Spleen (tissue), 11 donors: ENCODE data around the gene THBS2. TPM values are rescaled to one million over a fixed set of nuclear protein-coding genes. Genes with fewer than 3 reads are reported as not detected.

Experiments used
- DNase-seq: peaks from one replicate; pipeline ENCODE4 v3.0.0-alpha.2; 2020
- H3K27ac ChIP-seq, 8 donors: fragments of 200-600 bp; sonication (generic) in 7 of 8; 1 replicate in 4 of 8; 2 replicates in 4 of 8; pipeline versions ENCODE4 v1.5.0 to v1.8.0; 2016 to 2021; ENCODE audit warnings: inconsistent platforms in 4 of 8, mild to moderate bottlenecking in 4 of 8, moderate library complexity in 1 of 8
- H3K27me3 ChIP-seq, 7 donors: fragments of 200-600 bp; sonication (generic) in 6 of 7; replicated peaks in 1 of 7; 1 replicate in 4 of 7; 2 replicates in 3 of 7; pipeline versions ENCODE4 v1.5.0 to v1.8.0; 2016 to 2021; ENCODE audit warnings: inconsistent platforms in 3 of 7, mild to moderate bottlenecking in 1 of 7
- H3K36me3 ChIP-seq, 6 donors: fragments of 200-600 bp; sonication (generic) in 5 of 6; 1 replicate in 4 of 6; 2 replicates in 2 of 6; pipeline versions ENCODE4 v1.5.0 to v1.8.0; 2016 to 2021; ENCODE audit warnings: inconsistent platforms in 2 of 6
- H3K4me1 ChIP-seq, 6 donors: fragments of 200-600 bp; sonication (generic) in 5 of 6; 1 replicate in 3 of 6; 2 replicates in 3 of 6; pipeline versions ENCODE4 v1.5.0 to v1.8.0; 2016 to 2021; ENCODE audit warnings: inconsistent platforms in 3 of 6
- H3K4me3 ChIP-seq, 8 donors: fragments of 200-600 bp; sonication (generic) in 7 of 8; 1 replicate in 4 of 8; 2 replicates in 4 of 8; pipeline versions ENCODE4 v1.5.0 to v1.8.0; 2016 to 2021; ENCODE audit warnings: inconsistent platforms in 4 of 8, mild to moderate bottlenecking in 4 of 8, moderate library complexity in 2 of 8
- H3K9me3 ChIP-seq, 8 donors: fragments of 200-600 bp; sonication (generic) in 7 of 8; 1 replicate in 4 of 8; 2 replicates in 4 of 8; pipeline versions ENCODE4 v1.5.0 to v1.8.0; 2016 to 2021; ENCODE audit warnings: inconsistent platforms in 4 of 8
- CTCF ChIP-seq, 11 experiments: fragments of 200-600 bp in 7 of 11; fragments of 450-650 bp in 4 of 11; sonication (generic) in 4 of 11; IDR thresholded peaks in 8 of 11; conservative IDR thresholded peaks in 3 of 11; 1 replicate in 7 of 11; 2 replicates in 4 of 11; pipeline versions ENCODE4 v1.4.0 to v1.8.0; 2016 to 2021; ENCODE audit warnings: antibody characterized with exemption in 11 of 11, inconsistent platforms in 4 of 11, mild to moderate bottlenecking in 1 of 11
- POLR2A ChIP-seq, 3 donors: fragments of 450-650 bp; IDR thresholded peaks; one replicate each; pipeline ENCODE4 v1.5.1; 2017; ENCODE audit warnings: antibody characterized with exemption in 3 of 3, mild to moderate bottlenecking in 1 of 3
- POLR2AphosphoS5 ChIP-seq, 3 donors: sonication (generic); formaldehyde crosslinking; IDR thresholded peaks; one replicate each; pipeline ENCODE4 v1.5.1; 2017; ENCODE audit warnings: antibody characterized with exemption in 3 of 3
- WGBS, 5 donors: extraction: QIAGEN DNeasy Blood & Tissue Kit in 3 of 5; methylation state at CpG; one replicate each; pipeline versions ENCODE4 v1.1.5 to v1.1.7; 2013 to 2018; 5-methylcytosine and 5-hydroxymethylcytosine counted together
- intact Hi-C: fragments of 100-400 bp; cut with DNase I; formaldehyde crosslinking; loops from one replicate; pipeline ENCODE4 v1.15.0; 2023; ENCODE audit warnings: low total_unique reads
- polyA plus RNA-seq, 3 donors: library from polyadenylated mRNA; stranded (reverse); fragments of 200-250 nt; gene quantifications; one replicate each; pipeline ENCODE4 v1.2.1, GENCODE V29; 2013
- total RNA-seq, 7 donors: library from RNA; depleted of rRNA in 3 of 7; stranded (reverse); fragments of >200 nt in 3 of 7; fragmentation: NEBNext Ultra II Directional in 4 of 7; extraction: Animal tissue kit (Norgen Biotek cat#: 25700) in 4 of 7; gene quantifications; one replicate each; pipeline versions ENCODE4 v1.1.0 to v1.2.1, GENCODE V29; 2016 to 2021
- donor health status: healthy with polysubstance abuse.
- donor health status: DM: no; HTN: no; CAD: no; lungs with moderate emphysema.
- donor health status: DM: no; HTN: no; CAD: no.
- donor health status: Bipolar disorder and iron deficiency.
- donor health status: healthy.
- donor health status: DM: no; HTN: no; CAD: no.
- donor health status: DM: yes; HTN: yes; CAD: no.

Gene THBS2
- total and polyA plus RNA-seq, 10 donors, result 1.2 to 24.9 (median 5.7) TPM

DNA sequence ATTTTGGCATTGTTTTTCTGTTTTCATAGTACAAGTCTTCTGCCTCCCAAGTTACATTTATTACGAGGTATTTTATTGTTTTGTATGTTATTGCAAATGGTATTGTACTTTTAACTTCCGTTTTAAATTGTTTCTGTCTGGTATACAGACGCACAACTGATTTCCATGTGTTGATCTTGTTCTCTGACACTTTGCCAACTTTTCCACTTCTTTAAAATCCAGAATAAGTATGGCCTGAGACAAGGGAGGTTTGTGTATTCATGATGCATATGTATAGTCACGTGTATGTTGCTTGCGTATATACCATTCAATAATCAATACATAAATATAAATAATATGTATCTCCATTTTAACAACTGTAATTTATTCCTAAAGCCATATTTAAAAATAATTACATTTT, 41.2 kb downstream of the THBS2 start:
- H3K27ac ChIP-seq, result peak overlapping the region; percentile 79 to 88 (median 86)
- peaks cover 2 to 12% (median 9%) of the 10 kb centered on the region in 8 donors for H3K9me3 ChIP-seq
- H3K4me3 ChIP-seq, result peak overlapping the region in 7 of 8 donors; percentile 3 to 62 (median 30)
- H3K36me3 ChIP-seq, result no peaks in the 10 kb centered on the region
- H3K4me1 ChIP-seq, result peaks cover 0 to 32% (median 23%) of the 10 kb centered on the region in 6 donors
- TF ChIP-seq POLR2A (IDR thresholded peaks at IDR 0.05) (no peak), CTCF (IDR thresholded peaks at IDR 0.05 in 8 of 11, conservative IDR thresholded peaks at IDR 0.05 in 3 of 11) (no peak), POLR2AphosphoS5 (IDR thresholded peaks at IDR 0.05) (no peak)
- DNase-seq, result no peak
- intact Hi-C loops, result no loop called here
- H3K27me3 ChIP-seq, result no peaks in the 10 kb centered on the region
- 82 to 90% (median 86%) methylated on average over 5 of the region's 5 CpGs for WGBS, 5 donors

DNA sequence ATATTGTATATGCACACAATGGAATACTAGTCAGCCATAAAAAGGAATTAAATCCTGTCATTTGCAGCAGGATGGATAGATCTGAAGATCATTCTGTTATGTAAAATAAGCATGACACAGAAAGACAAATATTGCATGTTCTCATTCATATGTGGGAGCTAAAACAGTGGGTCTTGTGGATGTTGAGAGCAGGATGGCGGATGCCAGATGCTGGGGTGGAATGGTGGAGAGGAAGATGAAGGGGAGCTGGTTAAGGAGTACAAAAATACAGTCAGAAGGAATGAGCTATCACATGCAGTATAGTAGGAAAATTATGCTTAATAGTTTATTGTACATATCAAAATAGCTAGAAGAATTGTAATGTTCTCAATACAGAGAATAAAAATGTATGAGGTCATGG, 41.8 kb downstream of the THBS2 start:
- intact Hi-C loops, result no loop called here
- Histone ChIP-seq H3K4me1 (peaks cover 0 to 32% (median 23%) of the 10 kb centered on the region in 6 donors), H3K27me3 (no peaks in the 10 kb centered on the region), H3K9me3 (peaks cover 8 to 18% (median 14%) of the 10 kb centered on the region in 8 donors), H3K36me3 (no peaks in the 10 kb centered on the region), H3K27ac (no peak overlapping the region), H3K4me3 (no peak overlapping the region)
- no peak for DNase-seq
- TF ChIP-seq POLR2A (IDR thresholded peaks at IDR 0.05) (no peak), POLR2AphosphoS5 (IDR thresholded peaks at IDR 0.05) (no peak), CTCF (IDR thresholded peaks at IDR 0.05 in 8 of 11, conservative IDR thresholded peaks at IDR 0.05 in 3 of 11) (no peak)
- 46 to 100% (median 96%) methylated on average over 1 of the region's 1 CpG for WGBS, 5 donors

GRCh38 chr6:169210611-169211010, 43.0 kb downstream of the THBS2 start:
- intact Hi-C loops, result no loop called here
- no peaks in the 10 kb centered on the region for H3K36me3 ChIP-seq
- H3K9me3 ChIP-seq, result peaks cover 8 to 28% (median 21%) of the 10 kb centered on the region in 8 donors
- H3K4me3 ChIP-seq, result no peak overlapping the region
- no peak for TF ChIP-seq POLR2AphosphoS5 (IDR thresholded peaks at IDR 0.05)
- no peak for TF ChIP-seq POLR2A (IDR thresholded peaks at IDR 0.05)
- no peak for TF ChIP-seq CTCF (IDR thresholded peaks at IDR 0.05 in 8 of 11, conservative IDR thresholded peaks at IDR 0.05 in 3 of 11)
- H3K27me3 ChIP-seq, result no peaks in the 10 kb centered on the region
- no peak overlapping the region for H3K27ac ChIP-seq
- 91 to 98% (median 95%) methylated on average over 3 of the region's 3 CpGs for WGBS, 5 donors
- no peak for DNase-seq
- H3K4me1 ChIP-seq, result peaks cover 0 to 32% (median 23%) of the 10 kb centered on the region in 6 donors

GRCh38 chr6:169208011-169208410, 45.6 kb downstream of the THBS2 start:
- no peak overlapping the region for H3K4me3 ChIP-seq
- peaks cover 8 to 28% (median 21%) of the 10 kb centered on the region in 8 donors for H3K9me3 ChIP-seq
- H3K36me3 ChIP-seq, result no peaks in the 10 kb centered on the region
- DNase-seq, result no peak
- peaks cover 0 to 9% (median 5%) of the 10 kb centered on the region in 6 donors for H3K4me1 ChIP-seq
- intact Hi-C loops, result no loop called here
- no peaks in the 10 kb centered on the region for H3K27me3 ChIP-seq
- H3K27ac ChIP-seq, result no peak overlapping the region
- TF ChIP-seq CTCF (IDR thresholded peaks at IDR 0.05 in 8 of 11, conservative IDR thresholded peaks at IDR 0.05 in 3 of 11), result no peak
- TF ChIP-seq POLR2A (IDR thresholded peaks at IDR 0.05), result no peak
- TF ChIP-seq POLR2AphosphoS5 (IDR thresholded peaks at IDR 0.05), result no peak
